ENCODE measurements around the gene NOTUM.

DNA sequence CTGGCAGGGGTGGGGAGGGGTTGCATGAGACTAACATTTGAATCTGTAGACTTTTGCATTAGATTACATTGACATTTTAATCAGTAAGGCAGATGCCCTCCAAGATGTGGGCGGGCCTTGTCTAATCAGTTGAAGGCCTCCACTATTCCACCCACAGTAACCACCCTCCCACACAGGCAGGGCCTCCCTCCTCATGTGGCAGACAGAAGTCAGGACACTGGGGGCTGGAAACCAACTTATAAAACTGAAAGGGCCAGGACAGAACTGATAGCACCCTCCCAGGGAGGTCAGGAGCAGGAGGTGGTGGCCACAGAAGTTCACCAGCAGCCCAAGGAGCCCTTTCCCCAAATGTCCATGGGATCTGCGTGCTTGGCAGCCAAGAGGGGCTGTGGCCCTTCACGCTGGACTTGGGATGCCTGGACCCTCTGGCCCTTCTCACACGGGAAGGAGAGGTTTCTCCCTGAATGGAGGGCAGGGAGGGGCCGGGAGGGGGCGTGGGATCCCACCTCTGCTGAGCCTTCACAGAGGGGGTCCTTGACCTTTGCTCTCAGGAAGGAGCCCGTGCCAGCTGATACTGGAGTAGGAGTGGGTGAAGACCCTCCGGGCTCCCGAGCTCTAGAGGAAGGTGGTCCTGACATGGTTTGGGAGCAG is 28.5 kb downstream of the NOTUM start:
- TF ChIP-seq POLR2A (IDR thresholded peaks at IDR 0.05) (no peak), EP300 (IDR thresholded peaks at IDR 0.05) (no peak)

Data from upper lobe of left lung (tissue), 4 donors.